GM12878 (cell line): Measurements from ENCODE around the gene CADPS.

Experiments
- CTCF ChIP-seq, 3 experiments: IDR thresholded peaks in 2 of 3; conservative IDR thresholded peaks in 1 of 3; 2 replicates each; pipeline ENCODE4 v1.5.1; 2011; ENCODE audit warnings: low read depth in 3 of 3, low read length in 3 of 3, mild to moderate bottlenecking in 3 of 3, control low read depth in 2 of 3, moderate library complexity in 2 of 3, inconsistent platforms in 1 of 3, mixed read lengths in 1 of 3; ENCODE audit not compliant: control insufficient read depth in 2 of 3, insufficient read depth in 1 of 3; ENCODE audit errors: extremely low read depth in 1 of 3
- EP300 ChIP-seq, 2 experiments: fragments of 150-350 bp in 1 of 2; IDR thresholded peaks; 2 replicates each; pipeline ENCODE4 v1.6.1; 2011 to 2012; ENCODE audit warnings: low read depth in 2 of 2, low read length in 2 of 2, borderline replicate concordance in 1 of 2, improper control_type of control experiment in 1 of 2, inconsistent platforms in 1 of 2; ENCODE audit not compliant: control insufficient read depth in 1 of 2
- FOS ChIP-seq: IDR thresholded peaks from 3 replicates; pipeline ENCODE4 v1.6.1; 2011; ENCODE audit warnings: borderline replicate concordance; ENCODE audit not compliant: insufficient read length; ENCODE audit errors: extremely low read depth

DNA sequence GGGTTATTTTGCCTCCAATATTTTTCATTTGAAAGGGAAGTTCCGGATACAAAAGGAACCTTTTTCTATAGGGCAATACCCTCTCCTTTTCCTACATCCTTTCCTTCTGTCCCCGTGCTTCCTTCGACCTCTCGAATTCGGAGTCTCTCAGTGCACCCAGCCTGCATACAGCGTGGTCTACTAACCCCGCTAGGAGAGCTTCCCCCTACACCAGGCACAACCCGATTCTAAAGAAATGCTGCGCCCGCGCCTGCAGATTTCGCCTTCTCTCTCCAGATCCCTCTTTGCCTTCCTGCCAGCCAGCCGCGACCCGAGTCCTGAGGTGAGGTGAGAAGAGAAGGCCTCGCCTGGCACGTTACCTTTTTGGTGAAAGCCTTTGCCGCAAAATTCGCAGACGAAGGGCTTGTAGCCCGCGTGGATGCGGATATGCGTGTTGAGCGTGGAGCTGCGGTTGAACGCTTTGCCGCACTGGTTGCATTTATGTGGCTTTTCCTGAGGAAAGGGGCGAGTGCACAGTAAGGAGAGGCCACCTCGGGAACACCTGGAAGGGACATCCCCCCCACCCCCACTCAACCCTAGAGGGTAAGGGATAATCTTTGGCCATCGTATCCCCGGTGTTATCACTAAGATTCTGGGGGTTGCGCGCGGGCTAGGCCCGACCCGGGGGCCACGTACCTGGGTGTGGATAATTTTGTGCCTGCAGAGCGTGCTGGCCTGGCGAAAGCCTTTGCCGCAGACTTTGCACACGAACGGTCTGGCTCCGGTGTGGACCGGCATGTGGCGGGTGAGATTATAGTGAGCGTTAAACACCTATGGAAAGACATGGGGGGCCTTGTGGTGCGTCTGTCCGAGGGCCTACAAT, 504.1 kb downstream of the CADPS start:
- TF ChIP-seq FOS (no peak), CTCF (IDR thresholded peaks at IDR 0.05 in 2 of 3, conservative IDR thresholded peaks at IDR 0.05 in 1 of 3; ENCODE audit: control insufficient read depth in 2 of 3, extremely low read depth in 1 of 3, insufficient read depth in 1 of 3, low read depth in 3 of 3, low read length in 3 of 3) (no peak), EP300 (IDR thresholded peaks at IDR 0.05; ENCODE audit: borderline replicate concordance in 1 of 2, control insufficient read depth in 1 of 2, low read depth in 2 of 2, low read length in 2 of 2) (no peak)
